Measurements from ENCODE around the gene LRAT.
"Not testable (repeated sequence)": the region's sequence is repeated elsewhere in the genome, so short reads cannot be mapped to it uniquely, and the experiment has no call there.

The LRAT gene

DNA sequence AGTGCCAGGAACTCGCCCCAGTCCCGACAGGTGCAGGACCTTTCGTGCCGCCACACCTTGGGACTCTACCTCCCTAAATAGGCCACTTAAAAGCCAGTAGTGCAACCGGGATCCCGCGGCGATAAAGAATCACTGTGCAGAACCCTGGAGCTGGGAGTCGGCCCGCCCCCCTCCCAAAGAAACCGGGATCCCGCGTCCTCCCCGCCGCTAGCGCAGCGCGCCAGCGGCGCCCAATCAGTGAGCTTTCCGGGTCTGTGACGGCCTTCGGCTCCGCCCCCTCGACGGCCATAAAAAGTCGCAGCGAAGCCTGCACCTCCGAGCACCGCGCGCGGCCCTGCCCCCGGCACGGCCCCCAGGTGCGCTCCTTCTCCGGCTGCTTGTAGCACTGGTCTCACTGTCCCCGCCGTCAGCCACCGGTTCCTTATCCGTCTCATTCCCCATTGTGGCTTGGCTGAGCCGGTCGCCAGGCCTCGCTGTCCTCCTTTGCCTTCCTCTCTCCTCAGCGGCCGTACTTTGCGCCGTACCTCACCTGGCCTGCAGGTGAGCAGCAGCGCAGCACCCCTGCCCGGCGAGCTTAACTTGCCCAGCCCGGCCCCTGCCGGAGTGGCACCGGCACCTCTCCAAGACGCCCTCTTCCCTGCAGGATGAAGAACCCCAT lies at the start of gene LRAT:
LRAT (plus strand) TSS at position 318 of the 658 bp plus-strand sequence; CDS start at position 645, 327 bp downstream.
- peak; percentile 19 for DNase-seq

DNA sequence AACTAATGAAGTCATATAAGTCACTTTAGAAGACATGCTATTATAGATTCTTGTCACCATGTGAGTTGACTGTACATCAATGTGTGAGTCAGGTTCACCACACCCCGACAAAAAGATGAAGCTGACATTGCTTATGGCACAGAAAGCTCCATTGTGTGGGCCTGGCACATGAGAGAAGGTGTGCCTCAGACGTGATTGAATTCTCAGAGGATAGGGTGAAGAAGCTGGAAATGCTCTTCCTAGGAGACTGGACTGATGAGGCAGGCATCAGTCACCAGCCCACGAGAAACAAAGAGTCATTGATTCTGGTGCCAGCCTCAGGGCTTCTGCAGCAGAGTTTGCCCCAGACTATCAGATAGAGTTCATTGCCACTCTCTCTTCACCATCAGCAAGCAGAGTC lies 35.9 kb upstream of the LRAT start:
- DNase-seq: no peak

DNA sequence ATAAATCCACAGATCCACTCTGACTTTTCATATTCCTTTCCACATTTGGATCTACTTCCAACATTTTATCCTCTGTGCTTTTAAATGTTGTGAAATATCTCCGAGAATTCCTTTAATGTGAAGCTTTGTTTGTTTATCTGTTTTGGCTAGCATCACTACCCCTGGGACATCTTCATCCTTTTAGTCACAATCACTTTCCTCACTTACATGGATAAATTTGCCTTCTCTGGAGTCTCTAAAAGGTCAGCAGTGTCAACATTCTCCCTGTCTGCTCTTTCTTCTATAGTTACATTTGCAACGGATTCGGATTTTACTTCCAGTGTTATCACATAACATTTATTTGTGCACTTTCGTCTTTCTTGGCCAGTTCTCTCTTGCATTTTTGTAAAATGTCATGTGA lies 34.2 kb upstream of the LRAT start:
- DNase-seq: no peak

DNA sequence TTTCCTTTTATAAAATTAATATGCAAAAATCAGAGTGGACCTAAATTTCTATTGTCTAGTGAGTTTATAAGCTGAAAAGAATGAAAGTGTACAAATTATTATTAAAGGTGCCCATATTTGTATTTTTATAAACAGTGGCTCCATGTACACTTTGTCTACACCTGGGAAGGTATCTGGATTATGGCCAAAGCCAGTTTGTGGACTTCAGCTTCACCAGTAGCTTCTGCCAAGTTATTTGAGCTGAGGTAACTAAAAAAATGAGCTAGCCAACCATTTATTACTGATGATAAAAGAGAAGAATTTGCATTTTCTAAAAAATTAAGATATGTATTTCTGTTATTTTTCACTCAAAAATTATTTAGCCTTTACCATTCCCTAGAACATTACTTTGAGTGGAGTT lies 32.3 kb upstream of the LRAT start:
- DNase-seq: no peak

DNA sequence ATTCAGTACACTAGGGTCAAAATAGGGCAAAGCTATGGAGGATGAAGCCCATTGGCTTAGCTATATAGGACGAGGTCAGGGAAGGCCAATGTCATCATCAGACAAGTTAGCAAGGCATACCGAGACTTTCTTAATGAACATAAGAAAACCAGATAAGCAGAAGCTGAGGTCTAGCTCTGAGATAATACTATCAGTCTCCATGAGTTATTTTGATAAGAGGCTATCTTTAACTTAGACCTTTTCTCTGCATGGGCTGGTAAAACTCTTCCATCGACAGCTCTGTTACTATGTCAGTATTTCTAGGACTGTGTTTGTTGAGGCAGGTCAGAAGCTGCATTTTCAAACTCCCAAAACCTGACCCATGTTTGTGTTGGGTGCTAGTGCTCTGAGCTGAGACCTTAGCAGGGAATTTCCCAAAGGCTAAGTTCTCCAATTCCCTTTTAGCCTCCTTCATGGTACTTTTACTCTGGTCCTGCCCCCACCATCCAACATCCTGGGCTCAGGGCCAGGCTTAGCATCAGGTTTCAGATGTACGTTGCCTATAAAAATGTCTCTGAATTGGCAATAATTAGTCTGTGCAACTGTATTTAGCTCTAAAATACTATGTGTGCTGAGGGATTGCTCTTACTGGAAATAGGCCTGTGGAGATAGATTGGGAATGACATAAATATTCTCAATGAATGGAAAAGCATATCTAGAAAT lies 29.3 kb upstream of the LRAT start:
- DNase-seq: no peak

DNA sequence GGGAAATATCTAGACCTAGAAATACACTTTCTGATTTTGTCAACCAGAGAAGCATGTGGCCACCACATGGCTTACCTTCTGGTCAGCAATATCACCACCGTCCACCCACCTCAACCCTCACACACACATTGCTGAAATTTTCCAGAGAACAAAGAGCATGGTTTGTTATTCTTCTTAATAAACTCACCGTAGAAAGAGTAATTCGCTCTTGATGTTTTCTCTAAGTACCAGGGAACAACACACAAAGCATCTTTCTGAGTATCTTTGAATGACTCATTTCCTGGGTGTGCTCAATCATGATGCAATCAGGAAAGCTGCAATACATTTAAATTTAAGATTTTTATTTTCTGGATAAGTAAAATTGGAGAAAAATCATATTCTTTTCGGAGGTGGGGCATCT lies 24.7 kb upstream of the LRAT start:
- no peak for DNase-seq

DNA sequence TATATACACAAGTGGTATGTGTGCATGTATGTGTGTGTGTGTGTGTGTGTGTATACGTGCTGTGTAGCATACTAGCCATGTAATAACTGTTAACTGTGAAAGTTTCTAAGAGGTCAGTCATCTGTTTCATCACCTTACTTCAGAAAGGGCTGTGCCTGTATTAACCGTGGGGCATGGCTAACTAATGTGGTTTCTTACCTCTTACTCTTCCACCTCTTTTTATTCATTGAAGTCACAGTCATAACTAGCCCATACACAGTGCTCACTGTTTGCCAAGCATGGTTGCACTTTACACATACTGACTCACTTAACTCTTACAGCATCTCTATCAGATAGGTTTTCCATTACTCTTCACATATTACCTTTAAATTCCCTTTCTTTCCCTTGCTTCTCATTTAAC lies 23.7 kb upstream of the LRAT start:
- DNase-seq: no peak

DNA sequence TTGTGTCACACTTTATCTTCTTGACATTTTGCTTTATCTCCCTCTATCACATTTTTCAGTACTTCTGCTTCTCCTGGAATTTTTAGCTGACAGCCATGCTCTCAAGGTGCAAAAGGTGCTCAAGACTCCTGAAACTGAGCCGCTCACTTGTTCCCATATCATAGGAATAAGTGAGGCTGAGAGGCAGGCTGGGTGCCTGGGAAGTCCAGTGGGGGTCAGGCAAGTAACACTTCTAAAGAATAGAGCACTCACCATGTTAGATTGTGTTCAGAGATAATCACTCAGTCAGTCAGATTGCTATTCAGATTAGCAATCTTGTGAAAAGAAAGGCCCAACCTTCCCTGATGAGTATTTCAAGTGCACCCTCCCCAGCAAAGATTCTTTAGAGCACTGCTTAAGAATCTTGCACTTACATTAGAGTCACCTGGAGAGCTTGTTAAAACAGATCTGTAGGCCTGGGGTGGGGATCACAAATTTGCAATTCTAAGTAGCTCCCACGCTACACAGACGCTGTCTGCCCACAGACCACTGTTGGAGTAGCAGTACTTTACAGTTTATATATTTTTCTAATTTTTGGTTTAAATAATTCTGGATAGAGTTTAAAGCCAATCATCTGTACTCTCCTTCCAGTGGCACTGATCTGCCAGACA lies 23.1 kb upstream of the LRAT start:
- no peak for DNase-seq

DNA sequence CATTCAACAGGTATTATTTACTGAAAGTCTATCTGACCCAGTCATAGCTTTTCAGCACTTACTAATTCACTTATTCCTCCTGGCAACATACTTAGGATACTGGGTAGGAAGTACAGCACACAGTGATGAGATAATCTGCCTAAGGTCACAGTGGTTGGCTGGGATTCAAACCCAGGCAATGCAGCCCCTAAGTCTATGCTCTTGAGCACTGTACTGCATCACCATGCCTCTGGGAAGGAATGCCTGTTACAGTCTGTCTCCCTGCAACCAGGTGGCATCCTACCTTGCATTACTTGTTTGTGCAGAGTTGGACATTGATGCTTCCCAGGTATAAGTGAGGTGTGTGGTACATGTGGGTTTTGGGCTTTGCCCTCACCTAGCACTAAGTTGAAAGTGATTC lies 21.5 kb upstream of the LRAT start:
- DNase-seq: no peak

DNA sequence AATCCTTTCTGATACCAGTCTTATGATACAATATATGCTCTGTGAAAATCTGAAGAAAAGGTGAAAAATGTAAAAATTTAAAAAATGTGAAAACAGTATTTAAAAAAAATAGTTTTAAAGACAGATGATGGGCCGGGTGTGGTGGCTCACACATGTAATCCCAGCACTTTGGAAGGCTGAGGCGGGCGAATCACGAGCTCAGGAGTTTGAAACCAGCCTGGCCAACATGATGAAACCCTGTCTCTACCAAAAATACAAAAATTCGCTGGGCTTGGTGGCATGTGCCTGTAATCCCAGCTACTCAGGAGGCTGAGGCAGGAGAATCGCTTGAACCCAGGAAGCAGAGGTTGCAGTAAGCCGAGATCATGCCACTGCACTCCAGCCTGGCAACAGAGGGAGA lies 20.2 kb upstream of the LRAT start:
- DNase-seq: not testable (repeated sequence)

DNA sequence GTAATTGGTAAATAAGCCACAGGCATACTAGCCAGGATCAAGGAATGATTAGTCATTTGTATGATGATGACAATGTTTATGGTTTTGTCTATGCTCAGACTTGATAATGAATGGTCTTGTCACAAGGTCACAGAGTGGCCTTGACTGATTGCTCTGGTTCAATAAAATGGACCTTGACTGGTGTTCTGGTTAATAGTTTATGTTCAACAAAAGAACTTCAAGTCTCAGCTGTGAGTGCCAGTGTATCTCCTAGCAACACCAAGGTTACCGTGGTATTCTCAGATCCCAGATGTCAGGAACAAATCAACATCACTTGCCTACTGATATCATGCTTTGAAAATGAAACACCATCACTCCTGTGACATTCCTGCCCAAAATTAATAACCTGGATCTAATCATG lies 16.3 kb upstream of the LRAT start:
- DNase-seq: no peak

DNA sequence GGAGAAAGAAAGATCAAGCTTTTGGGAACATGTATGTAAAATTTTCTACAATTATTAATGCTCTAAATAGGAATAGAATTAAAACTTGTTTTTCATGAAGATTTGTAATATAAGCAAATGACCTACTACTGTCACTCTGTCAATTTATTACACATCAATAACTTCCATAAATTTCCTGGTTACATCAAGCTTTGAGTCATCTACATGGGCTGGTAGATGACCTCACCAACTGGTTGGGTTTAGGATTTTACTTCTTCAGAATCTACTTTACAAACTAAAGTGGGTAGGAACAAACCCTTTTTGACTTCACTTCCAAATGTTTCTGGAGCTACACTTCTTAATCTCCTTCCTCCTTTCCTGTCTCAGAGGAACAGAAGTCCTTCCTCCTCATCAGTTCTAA lies 12.0 kb upstream of the LRAT start:
- DNase-seq: no peak

DNA sequence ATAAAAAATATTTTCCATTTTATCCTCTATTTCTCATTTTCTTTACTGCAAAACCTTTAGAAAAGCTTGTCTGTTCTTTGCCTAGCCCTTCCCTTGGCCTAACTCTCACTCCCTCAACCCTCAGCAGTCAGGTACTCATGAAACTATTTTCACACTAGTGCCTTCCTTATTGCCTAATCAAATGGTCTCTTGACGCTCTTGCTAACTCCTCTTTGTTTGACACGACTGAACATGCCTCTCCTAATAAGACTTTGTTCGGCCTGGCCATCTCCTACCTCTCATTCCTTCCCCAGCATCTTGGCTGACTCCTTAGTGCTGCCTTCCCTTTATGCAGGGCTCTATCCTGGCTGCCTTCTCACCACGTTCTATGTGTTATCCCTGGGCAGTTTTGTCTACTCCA lies 11.1 kb upstream of the LRAT start:
- DNase-seq: no peak

DNA sequence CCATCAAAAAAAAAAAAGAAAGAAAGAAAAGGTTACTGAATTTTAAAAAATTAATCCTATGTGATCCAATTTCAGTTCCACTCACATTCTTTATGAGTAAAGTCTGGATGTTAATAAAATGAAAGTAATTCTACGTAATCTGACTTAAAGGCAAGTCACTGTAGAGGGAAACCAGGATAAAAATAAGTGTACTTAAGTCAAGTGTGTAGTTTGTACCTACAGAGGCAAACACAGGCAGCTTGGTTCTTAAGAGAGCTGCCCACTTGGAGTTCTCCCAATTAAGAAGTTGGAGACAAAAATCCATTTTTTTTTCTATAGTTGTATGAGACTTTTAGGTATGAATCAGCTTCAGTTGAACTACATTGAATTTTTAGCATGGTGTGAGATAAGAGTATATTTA lies 7.0 kb upstream of the LRAT start:
- no peak for DNase-seq

DNA sequence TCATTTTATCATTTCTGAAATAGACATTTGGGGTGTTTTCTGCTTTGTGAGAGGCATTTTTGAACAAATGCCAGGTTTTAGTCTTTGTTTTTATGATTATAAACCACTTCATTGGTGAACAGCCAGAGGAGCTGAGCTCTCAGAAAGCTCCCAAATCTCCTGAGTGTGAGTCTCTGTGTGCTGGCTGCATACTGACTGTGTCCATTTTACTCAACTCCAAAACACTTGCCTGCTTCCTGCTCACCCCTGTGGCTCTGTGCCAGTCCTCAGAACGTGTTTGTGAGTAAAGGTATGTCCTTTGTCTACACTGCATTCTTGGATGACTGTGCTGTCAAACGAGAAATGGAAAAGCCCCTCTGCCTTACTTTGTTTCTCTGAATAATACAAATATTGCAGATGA lies 5.4 kb upstream of the LRAT start:
- no peak for DNase-seq

DNA sequence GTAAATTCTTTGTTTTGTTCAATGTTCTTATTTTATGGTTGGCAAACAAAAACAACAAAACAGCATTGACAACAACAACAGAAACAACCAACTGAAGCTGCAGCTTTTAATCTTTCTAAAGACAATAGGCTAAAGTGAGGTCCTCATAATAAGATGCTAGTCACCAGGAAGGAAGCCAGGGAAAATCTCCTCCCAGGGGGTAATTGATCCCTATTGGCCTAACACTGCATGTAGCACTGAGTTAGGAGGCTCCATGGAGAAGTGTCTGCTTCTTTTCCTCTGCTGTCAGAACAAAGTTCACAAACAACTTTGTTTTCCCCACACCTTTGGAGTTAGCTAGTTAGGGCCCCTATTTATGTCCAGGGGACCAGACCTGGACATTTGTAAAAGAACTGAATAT lies 4.7 kb upstream of the LRAT start:
- DNase-seq: no peak

DNA sequence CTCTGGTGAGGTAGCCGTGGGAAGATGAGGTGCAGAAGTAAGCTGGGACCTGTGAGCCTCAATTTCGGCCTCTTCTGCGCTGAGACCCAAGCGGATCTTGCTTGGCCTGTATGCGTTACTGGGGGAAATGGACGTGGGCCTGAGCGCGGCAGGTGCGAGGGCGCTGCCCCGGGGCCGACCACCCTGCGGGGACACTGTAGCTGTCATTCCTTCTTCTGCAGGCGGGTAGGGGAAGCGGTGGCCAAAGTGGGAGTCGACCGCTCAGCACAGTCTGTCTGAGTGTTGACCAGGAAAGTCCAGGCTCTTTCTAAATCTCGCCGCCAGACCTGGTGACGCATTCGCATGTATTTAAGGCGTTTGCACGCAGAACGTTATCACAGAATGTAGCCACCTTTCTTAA lies 3.3 kb upstream of the LRAT start:
- no peak for DNase-seq

DNA sequence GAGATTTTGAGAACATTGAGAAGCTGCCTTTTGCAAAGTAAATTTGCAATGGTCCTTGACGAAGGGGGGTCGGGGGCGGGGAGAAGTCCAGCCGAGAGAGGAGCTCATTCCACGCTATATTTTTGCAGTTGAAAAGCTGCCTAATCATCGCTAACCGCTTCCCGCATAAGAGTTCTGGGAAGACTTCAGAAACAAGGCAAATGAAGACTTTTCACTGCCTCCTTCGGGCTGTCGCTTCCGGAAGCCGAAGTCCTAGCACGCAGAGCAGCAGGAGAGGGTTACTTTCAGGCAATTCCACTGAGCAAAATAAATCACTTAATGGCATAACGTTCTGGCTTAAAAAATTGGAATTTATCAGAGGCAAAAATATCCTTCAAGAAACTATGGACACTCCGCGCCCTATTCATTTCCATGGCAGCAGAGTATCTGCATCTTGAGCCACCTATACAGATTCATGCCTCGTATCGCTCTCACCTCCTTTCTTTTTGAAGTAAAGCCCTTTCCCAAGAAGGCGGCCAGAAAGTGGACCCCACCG lies 2.6 kb upstream of the LRAT start:
- no peak for DNase-seq

DNA sequence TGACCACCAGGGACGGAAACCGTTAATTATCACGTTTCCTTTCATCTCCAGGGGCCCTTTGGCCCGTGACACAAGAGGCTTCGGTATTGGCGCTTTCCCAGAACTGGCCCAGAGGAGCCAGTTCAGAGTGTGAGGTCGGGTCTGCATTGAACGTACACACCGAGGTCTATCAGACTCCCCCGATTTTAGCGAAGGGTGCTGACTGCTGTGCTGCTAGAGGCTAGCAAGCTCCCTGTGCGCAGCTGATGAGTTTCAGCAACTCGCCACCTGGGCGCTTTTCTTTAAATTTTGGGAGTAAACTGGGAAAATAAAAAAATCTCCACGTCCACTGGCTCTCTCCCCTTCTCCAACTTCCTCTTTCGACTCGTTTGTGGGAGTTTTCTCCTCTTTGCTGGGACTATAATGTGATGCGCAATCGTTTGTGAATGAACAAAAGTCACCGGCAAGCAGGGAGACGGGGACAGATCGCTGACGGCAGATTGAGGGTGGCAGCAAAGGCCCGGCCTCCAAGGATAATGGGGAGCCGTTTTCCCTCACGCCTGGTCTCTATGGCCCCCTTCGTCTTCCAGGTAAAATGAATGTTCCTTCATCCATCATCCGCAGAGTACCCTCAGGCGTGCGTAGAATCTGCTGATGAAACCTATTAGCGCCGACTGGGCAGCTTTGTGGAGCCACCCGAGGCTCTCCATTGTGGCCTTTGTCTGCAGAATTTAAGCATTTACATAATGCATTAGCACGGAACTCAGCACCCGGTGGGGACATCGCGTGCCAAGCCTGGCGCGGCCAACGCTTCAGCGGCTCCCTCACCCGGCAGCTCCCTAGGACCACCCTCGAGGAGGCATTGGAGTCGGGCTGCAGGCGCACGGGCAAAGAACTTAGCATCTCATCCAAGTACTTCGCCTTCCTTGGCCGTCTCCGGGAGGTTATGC lies 1.6 kb upstream of the LRAT start:
- DNase-seq: no peak

DNA sequence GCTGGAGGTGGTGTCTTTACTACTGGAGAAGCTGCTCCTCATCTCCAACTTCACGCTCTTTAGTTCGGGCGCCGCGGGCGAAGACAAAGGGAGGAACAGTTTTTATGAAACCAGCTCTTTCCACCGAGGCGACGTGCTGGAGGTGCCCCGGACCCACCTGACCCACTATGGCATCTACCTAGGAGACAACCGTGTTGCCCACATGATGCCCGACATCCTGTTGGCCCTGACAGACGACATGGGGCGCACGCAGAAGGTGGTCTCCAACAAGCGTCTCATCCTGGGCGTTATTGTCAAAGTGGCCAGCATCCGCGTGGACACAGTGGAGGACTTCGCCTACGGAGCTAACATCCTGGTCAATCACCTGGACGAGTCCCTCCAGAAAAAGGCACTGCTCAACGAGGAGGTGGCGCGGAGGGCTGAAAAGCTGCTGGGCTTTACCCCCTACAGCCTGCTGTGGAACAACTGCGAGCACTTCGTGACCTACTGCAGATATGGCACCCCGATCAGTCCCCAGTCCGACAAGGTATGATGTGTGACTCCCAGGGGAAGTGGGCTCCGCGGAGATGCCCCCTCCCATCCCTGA lies 634 bp downstream of the LRAT start:
- DNase-seq: no peak

DNA sequence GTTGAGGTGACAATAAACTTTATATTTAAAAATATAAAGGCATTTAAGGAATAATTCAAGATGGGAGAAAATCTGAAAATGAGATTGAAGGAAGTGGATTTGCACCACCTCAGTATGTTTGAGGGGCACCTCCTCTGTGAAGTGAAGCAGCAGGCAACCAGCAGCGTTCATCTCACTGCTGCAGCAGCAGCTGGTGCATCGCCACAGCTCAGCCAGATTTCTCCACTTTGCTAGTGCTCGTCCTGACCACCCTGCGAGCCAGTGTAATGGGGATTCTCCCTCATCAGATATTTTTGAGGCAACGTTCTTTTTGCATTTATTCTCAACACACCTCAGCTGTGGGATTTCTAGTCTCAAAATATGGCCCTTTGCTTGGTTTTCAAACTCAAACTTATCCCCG lies 13.9 kb downstream of the LRAT start:
- no peak for DNase-seq

DNA sequence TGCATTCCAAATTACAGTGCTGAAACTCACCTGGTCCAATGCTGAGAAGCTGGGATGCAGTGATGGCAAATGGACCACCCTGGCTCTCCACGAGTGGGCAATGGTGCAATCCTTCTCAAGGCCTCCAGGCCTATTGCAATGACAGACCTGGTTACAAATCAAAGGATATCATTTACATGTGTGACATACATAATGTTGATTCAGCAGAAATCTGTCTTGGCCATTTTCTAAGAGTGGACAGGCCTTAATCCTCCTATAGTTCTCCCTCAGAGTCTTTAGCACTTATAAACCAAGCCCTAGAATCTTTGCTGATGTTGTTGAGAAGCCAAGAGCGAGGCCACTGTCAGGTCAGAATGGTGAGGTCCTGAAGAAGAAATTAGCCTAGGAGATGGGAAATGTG lies 17.1 kb downstream of the LRAT start:
- no peak for DNase-seq

DNA sequence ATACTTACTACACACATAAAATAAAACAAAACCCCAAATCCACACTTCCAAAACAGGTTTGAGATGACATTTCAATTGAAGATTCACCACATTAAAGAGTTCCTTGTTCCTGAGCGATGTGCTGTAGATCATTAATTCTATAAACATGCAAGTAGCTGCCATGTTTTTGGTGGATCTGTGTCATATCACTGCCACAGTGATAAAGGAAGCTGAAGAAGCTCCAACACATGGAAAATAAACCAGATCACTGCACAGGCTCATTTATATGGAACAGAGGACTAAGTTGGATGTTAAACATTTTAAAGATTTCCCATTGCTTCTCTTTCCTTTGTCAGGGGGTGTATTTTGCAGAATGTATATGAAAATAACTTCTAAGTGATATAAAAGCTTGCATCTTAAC lies 34.5 kb downstream of the LRAT start:
- no peak for DNase-seq
